MM.1S (cell line): ENCODE results near the gene SCAMP3.

Experiments
- CTCF ChIP-seq: fragments of 300-600 bp; sonication (generic); IDR thresholded peaks from 2 replicates; pipeline ENCODE4 v1.5.1; 2016; ENCODE audit warnings: antibody characterized with exemption, low read length, mixed read lengths
- EZH2 ChIP-seq: fragments of 300-600 bp; sonication (generic); optimal IDR thresholded peaks from 2 replicates; pipeline ENCODE3; 2017; ENCODE audit warnings: low read depth, mild to moderate bottlenecking, antibody characterized with exemption, low read length, mixed read lengths

DNA sequence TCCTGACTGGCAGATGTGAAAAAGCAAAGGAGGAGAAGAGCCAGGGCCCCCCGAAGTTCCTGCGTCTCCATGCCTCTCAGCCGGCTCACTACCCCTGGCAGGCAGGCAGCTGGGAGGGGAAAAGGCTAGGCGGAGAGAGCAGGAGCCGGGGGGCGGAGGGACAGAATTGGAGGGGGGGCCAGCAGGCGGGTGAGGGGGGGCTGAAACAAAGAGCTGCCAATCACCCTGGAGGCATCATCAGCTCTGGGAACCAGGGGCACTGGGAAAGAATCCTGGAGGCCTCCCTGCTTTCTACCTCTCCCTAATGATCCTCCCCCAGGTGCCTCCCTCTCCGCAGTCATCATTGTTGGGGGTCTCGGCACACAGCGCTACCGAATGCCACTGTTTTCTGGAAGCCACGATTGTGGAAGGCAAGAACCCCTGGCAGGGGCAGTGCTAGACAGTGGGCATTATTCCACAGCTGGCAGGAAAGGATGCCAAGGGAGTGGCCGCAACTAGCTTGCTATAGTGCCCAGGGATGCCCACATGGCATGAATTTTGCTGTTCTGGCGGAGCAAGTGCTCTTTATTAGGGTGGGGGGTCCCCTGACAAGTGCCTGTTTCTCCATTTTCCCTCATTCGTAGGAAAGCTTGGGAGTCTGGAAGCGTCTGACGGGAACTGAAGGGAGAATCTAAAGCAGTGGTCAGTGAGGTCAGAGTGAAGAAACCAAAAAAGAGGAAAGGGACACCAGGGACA is 54.2 kb downstream of the SCAMP3 start, which contains the start of gene THBS3:
- TF ChIP-seq CTCF (no peak), EZH2 (no peak)
